Activated CD4-positive, CD25-positive, alpha-beta regulatory T cell treated with anti-CD3 and anti-CD28 coated beads, Interleukin-2, amount 50 U/mL, for 72 hours (primary cell): Measurements from ENCODE around the gene GFER.

Experiments
- DNase-seq: peaks from one replicate; pipeline ENCODE4 v3.0.0; 2021

GFER gene

GRCh38 chr16:1991948-1992703, 8.1 kb downstream of the GFER start:
- peak; percentile 94 for DNase-seq

- no peak for DNase-seq
These were observed 8.8 kb downstream of the GFER start for GRCh38 chr16:1992704-1993317.

- DNase-seq: no peak
These were observed 9.7 kb downstream of the GFER start for GRCh38 chr16:1993731-1994131.

- no peak for DNase-seq
These were observed 13.7 kb downstream of the GFER start for GRCh38 chr16:1997494-1998359.

- DNase-seq: no peak
These were observed 14.4 kb downstream of the GFER start for GRCh38 chr16:1998360-1998835.

- DNase-seq: no peak
These were observed 15.1 kb downstream of the GFER start for GRCh38 chr16:1998852-1999801.

- no peak for DNase-seq
These were observed 16.0 kb downstream of the GFER start for GRCh38 chr16:1999866-2000514.

- DNase-seq: no peak
These were observed 17.0 kb downstream of the GFER start for GRCh38 chr16:2001035-2001434.

GRCh38 chr16:2001456-2002355, 17.7 kb downstream of the GFER start:
- no peak for DNase-seq

GRCh38 chr16:2002406-2003230, 18.6 kb downstream of the GFER start:
- DNase-seq: no peak

- DNase-seq: no peak
These were observed 19.3 kb downstream of the GFER start for GRCh38 chr16:2003231-2003826.

GRCh38 chr16:2003827-2004641, 20.0 kb downstream of the GFER start:
- DNase-seq: peak; percentile 80

- no peak for DNase-seq
These were observed 21.0 kb downstream of the GFER start for GRCh38 chr16:2004795-2005517.

GRCh38 chr16:2005646-2006045, 21.7 kb downstream of the GFER start:
- DNase-seq: no peak

GRCh38 chr16:2006317-2006716, 22.3 kb downstream of the GFER start:
- no peak for DNase-seq

GRCh38 chr16:2007081-2007836, 23.3 kb downstream of the GFER start:
- DNase-seq: no peak

GRCh38 chr16:2008009-2008526, 24.1 kb downstream of the GFER start:
- no peak for DNase-seq
